HL-60/S4 treated with retinoic acid at 250 ng/mL for 4 days and 3 days (cell line): ENCODE data around the gene NRL.

ENCODE experiments used
- in situ Hi-C: fragments of 300-500 bp; cut with MboI; formaldehyde crosslinking; loops from 2 replicates; pipeline ENCODE4 v1.7.0; 2022; ENCODE audit warnings: low sequenced_read_pairs

Gene NRL

DNA sequence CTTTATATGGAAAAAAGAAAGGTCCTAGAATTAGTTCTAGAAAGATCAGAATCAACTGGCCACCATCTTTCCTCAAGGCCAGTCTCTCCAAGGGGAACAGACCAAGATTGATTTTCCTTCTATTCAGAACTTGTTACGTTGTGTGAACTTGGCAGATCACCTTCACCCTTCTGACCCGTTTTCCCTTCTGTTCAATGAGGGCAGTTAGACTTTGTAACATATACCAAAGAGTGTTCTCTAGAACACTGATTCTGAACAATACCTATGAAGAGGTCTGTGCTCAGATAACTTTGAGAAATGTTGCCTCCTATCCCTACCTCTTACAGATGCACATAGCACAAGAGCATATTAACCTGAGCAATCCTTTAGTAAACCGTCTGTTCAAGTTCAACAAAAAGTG, 31.3 kb downstream of the NRL start:
- in situ Hi-C loops: no loop called here

DNA sequence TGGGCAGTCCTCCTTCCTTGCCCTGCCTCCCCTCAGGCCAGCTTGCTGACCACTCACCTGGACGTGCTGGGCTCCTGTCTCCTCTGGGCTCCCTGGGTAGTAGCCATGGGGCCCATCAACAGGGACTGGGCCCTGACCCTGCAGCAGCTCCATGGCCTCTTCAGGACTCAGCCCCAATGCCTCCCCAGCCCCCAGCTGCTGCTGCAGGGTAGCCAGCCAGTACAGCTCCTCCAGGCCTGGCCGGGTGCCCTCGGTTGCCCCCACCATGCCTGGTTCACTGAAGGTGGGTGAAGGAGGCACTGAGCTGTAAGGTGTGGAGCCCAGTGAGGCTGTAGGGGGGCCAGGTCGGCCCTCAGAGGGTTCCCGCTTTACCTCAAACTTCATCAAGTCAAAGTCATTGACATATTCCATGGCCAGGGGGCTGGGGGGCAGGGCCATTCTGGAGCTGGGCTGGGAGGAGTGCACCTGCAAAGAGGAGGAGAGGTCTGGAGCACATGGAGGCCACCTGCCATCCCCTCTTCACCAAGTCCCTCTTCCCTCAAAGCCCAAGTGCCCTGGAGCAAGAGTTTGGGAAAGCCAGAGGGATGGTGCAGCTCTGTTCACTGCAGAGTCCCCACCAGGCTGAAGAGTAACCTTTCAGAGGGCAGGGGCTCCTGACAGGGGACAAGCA, 32.2 kb downstream of the NRL start:
- in situ Hi-C loops: no loop called here

DNA sequence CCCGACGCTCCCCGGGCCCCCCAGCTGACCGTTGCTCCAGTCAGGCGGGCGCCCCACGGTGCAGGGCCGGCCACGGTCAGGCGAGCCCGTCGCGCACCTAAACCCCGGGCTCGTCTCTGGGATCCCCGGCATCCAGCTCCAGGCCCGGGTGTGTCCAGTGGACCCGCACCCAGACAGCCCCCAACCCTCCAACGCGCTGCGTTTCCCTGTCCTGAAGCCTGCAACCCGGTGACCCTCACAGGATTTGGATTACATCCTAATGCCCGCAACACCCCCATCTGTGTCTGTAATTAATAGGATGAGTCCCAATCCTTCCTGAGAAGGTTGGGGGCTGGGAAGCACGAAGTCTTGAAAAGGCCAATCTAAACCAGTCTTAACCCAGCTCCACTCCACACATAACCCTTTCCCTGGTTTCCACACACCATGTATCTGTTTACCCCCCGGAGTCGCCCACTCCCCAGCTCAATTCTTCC, 33.0 kb downstream of the NRL start:
- in situ Hi-C loops: no loop called here

DNA sequence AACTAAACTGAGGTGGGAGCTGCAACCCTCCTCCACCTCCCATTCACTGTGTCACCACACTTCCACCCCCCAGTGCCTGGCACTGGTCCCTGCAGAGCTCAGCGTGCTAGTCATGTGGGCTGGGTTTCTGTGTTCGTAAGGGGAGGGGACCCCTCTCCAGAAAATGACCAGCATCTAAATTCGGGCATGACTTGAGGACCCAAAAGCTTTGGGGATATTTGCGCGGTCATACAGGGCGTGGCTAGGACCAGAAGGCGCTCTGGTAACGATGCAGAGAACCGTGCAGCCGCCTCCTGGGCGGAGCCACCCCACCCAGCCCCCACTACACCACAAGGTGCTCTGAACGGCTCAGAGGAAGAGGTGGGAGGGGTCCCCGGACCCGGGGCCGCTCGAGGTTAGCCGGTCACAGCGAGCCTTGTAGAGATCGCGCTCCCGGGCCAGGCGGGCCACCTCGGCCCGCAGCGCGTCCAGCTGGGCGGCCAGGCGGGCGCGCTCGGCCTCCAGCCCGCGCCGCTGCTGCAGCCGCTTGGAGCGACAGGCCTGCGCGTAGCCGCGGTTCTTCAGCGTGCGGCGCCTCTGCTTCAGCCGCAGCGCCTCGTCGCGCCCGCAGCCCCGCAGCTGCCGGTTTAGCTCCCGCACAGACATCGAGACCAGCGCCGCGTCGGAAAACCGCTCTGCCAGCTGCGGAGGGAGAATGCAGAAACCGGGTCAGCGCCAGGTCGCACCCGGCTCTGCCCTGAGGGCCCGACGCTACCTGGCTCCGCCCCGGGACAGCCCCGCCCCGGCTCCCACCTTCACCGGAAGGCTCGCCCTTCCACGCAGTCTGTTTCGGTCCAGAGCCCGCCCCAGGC, 33.6 kb downstream of the NRL start:
- in situ Hi-C loops: no loop called here

DNA sequence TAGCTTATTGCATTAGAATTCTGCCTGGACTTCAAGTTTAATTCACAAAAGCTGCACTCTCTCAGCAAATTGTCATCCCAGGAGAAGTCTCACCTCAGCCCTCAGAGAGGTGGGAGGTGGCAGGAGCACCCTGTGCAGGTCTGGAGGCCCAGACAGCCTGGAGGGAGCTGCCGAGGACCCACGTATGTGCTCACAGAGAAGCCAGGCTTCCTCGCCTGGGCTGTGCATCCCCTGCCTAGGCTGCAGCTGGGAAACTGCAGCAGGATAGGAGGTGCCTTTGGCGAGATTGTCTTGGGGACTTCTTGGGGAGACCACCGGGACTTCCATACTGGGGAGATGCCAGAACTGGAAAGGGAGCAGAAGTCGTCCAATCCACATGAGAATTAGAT, 34.6 kb downstream of the NRL start:
- in situ Hi-C loops: no loop called here

DNA sequence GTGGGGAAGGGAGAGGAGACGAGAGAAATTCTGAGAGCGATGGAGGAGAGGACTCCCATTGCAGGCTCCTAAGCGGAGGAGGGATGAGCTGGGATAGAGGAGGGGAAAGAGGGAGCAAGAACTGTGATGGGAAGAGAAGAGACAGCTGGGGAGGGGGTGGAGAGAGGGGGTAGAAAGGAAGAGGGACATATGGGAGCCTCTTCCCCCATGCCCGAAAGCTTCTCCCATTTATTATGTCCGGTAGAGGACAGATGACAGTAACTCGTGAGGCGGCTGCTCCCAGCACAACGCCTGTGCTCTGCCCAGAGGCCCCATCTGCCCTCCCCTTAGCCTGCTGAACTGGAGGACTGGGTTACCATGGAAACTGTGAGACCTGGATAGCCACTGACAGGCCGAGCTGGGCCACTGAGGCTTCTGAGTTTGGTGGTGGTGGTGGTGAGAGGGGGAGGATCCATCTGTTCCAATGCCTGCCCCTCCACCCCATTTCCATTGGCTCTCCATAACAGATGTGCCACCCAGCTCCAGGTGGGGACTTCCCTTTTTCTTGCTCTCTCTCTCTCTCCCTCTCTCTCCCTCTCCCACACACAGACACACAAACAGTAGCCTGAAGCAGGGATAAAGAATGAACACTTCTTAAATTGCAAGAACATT, 35.1 kb downstream of the NRL start:
- in situ Hi-C loops: no loop called here

DNA sequence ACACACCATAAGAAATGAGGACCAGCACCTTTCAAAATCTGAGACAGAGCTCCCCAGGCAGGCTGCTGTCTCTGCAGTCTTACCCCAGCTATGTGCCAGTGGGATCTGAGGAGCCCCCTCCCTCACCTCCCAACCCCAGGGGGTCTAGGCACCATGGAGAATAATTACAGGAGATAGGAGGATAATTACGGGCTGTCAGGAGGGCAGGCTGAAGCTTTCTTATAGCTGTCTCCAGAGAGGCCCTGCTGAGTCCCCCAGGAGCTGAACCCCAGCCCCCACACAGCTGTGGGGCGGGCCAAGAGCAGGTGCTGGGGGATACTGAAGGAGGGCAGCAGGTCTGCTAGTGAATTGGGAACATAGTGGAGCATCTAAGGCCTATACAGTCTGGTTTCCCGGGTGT, 36.6 kb downstream of the NRL start:
- in situ Hi-C loops: no loop called here

DNA sequence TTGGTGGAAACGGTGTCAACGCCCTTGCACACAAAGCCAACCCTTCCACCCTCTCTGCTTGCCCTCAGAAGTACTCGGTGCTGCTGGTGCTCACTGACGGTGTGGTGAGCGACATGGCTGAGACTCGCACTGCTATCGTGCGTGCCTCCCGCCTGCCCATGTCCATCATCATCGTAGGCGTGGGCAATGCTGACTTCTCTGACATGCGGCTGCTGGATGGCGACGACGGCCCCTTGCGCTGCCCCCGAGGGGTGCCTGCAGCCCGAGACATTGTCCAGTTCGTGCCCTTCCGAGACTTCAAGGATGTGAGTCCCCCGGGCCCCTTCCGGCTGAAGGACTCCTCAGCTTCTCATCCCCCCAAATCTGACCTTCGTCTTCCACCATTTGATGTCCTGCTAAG, 37.7 kb downstream of the NRL start:
- in situ Hi-C loops: no loop called here

DNA sequence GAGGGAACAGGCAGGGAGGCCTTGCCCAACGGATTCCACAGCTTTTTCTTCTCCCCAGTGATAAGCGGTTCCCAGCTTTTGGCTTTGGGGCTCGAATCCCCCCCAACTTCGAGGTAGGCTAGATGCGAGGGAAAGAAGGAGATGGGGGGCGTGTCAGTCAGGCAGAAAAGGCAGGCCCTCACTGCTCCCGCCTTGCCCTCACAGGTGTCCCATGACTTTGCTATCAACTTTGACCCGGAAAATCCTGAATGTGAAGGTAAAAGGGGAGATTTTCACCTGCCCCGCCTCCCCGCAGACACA, 38.5 kb downstream of the NRL start:
- in situ Hi-C loops: no loop called here

DNA sequence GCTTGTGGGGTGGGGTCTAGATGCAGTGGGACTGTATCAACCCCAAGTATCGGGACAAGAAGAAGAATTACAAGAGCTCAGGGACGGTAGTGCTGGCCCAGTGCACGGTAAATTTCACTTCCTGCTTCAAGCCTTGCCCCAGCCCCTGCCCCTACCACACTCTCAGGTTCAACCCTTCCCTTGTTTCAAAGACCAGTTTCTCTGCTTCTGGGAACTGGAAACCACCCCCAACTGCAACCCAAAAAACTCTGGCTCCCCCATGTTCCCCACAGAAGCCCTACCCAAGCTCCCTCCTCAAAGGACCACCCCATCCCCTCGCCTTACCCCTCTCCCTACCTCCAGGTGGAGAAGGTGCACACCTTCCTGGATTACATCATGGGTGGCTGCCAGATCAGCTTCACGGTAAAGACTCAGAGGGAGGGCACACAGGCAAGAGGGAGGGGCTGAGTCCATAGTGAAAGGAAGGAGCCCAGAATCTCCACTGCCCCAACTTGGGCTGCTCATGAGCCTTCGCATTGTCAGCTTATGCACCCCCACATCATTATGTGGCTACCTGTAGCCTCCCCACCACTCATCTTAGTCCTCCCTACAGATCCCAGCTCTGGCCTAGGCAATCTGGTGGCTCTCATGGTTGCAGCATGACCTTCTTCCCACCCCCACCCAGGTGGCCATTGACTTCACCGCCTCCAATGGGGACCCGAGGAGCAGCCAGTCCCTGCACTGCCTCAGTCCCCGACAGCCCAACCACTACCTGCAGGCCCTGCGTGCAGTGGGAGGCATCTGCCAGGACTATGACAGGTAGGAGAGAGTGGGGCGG, 39.1 kb downstream of the NRL start:
- in situ Hi-C loops: no loop called here

DNA sequence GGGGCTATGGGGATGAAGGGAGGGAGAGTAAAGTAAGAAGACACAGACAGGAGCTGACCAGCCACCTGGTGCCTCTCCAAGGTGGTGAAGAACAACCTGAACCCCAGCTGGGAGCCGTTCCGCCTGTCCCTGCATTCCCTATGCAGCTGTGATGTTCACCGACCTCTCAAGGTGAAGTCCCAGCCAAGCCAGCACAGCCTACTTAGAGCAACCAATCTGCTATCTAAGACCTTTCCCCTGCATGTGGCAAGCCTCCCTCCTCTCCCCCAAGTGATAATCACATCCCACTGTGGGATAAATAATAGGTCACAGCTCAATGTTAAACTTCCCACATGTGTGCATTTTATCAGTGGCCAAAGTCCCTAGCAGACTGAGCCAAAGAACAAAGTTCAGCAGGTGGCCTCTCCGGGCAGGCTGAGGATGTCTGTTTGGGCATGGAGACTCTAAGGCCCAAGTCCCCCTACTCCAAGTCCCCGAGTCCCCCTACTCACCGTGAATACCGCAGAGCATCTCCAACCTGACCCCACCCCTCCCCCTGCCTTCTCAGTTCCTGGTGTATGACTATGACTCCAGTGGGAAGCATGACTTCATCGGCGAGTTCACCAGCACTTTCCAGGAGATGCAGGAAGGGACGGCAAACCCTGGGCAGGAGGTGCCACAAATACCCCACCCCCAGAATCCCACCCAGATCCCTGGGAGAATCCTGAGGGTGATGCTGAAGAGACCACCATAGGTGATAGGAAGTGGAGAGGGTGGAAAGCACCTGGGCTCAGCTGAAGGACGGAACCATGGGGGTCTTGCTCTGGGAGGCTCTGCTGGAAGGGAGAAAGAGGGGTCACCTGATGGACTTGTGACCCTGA, 39.9 kb downstream of the NRL start:
- in situ Hi-C loops: no loop called here

DNA sequence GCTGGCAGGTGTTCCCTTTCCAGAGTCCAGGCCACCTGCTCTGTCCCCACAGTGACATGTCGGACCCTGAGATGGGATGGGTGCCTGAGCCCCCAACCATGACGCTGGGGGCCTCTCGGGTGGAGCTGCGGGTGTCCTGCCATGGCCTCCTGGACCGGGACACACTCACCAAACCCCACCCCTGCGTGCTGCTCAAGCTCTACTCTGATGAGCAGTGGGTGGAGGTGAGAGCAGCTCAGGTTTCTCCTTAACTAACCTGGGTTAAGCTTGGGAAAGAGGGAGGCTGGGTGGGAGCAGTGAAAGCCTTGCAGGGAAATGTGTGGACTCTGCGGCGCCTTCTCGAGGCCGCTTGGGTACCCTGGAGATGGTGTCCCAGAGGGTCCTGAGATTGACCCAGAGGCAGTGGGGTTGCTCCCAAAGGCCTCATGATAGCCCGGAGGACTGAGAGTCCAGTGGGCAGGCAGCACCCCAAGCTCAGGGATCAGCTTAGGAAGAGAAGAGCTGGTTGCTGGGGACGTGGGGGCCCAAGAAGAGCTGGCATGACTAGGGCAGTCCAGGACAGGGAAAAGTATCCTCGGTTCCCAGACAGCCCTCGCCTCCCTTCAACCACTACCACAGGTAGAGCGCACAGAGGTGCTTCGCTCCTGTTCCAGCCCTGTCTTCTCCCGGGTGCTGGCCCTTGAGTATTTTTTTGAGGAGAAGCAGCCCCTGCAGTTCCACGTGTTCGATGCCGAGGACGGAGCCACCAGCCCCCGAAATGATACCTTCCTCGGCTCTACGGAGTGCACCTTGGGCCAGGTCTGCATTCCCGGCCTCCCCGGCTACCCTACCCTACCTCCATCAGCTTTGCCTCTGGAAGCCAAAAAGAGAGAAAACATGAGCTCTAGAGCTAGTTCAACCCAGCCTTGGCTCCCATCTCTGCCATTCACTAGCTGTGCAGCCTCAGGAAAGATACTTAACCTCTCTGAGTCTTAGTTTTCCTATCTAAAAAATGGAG, 41.6 kb downstream of the NRL start:
- in situ Hi-C loops: no loop called here

DNA sequence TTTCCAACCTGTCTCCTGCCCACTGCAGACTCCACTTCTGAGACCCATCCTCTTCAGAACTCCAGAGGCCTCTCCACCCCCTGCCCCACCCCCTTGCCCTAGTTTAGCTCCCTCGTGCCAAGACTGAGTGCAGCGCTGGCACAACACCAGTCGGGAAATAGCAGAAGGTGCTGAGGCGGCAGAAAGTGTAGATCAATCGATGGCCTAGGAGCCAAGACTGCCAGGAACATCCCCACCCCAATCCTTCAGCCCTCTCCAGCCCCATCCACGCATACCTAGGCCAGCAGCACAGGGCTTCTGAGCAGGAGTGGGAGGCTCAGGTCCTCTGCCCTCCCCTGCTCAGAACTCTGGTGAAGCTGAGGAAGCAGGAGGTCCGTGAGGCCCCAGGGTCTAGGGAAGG, 42.3 kb downstream of the NRL start:
- in situ Hi-C loops: no loop called here

DNA sequence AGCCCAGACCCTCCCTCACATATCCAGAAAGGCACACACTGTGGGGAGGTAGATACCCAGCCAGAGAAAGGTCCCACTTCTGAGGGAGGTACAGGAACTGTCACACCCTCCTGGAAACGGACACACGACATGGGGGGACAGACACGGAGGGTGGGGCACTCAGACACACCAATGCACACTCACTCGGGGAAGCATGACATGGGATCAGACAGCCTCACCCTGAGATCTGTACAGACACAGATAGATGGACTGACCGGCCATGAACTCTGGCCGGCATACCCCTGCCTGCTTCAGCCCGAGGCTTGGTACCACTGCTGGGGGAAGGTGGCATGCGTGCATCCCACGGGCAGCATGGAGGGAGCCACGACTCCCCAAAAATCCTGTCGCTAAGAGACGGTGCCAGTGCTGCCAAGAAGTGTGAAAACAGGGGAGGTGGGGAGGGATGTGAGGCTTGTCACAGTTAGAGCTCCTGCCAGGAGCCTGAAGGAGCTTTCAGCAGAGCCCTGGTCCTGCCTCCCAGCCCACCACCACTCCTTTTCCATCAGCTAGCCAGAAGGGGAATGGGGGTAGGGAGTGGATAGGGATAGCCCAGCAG, 42.8 kb downstream of the NRL start:
- in situ Hi-C loops: no loop called here

DNA sequence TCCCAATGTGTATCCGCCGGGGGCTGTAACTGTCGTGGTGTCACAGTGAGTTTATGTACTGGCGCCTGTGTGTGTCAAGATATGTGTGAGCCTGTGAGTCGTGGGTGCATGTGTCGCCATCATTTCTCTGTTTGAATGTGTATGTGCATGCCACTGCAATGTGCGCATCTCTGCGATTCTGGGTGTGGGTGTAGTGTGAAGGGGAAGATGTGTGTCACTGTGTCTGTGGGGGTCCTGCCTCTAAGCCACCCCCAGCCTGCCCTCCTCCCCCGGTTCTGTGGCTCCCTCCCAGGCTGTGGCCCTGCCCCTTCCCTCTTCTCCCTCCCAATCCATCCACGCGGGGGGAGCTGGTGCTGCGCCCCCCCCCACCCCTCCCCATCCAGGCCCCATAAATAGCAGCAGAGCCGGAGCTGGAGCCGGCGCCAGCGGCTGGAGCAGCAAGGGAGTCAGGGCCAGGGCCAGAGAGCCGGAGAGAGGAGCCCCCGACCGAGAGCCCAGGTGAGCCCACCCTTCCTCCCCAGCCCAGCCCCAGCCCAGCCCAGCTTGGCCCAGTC, 43.5 kb downstream of the NRL start, which contains the start of gene CPNE6:
TSS of gene CPNE6 (plus strand) at position 419 of the 554 bp plus-strand sequence. CDS start 1,375 bp downstream, outside the sequence.
- in situ Hi-C loops: no loop called here

DNA sequence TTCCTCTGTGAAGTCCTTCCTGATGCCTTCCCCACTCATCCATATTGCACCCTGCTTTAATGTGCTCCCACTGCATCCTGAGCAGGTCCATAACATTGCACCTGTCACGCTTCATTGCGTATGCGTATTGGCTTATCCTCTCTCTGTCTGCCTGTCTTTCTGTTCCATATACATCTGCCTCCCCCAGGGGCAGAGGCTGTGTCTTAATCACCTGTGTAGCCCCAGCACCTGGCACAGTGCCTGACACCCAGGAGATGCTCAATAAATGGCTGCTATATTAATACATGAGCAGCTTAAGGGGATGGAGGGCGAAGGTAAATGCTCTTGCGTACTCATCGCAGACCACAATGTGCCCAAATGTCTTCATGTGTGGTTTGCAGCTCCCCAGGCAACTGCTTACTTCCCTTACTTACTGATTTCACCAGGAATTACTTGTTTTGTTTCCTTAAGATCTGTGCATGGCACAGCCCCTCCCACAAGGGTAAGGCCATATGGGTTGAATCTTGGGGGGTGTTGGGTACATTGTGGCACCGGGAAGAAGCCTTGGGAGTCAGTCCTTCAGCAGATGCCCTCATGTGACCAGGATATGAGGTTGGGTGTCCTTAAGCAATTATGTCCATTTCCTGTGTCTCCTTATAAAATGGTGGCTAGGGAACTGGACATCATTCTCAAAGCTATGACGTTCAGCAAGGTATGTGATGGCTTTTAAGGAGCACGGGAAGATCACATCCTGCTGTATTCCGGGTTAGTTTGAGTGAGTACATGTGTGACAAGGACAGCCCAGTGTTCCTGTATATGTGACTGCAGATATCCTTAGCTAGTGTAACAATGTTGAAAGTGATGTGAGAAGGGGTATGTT, 44.2 kb downstream of the NRL start:
- in situ Hi-C loops: no loop called here

DNA sequence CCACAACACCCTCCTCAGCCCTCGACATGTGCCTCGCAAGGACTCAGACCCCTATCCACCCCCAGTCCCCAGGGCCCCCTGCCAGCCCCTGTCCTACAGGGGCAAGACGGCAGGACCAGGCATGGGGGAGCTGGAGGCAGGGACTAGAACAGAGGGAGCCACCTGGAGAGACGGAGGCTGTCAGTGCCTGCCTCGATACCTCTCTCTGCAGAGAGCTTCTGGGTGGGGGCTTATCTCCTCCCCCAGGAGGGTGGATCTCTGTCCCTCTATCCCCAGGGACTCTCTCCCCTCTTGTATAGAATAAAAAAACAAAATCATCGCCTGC, 45.4 kb downstream of the NRL start:
- in situ Hi-C loops: no loop called here
